ENCODE results near the gene CASZ1. TPM values are rescaled to one million over a fixed set of nuclear protein-coding genes. Genes with fewer than 3 reads are reported as not detected.

Gene CASZ1
- total RNA-seq, 4 donors from 2014 or later = 22.1 to 47.4 (median 28.0) TPM

DNA sequence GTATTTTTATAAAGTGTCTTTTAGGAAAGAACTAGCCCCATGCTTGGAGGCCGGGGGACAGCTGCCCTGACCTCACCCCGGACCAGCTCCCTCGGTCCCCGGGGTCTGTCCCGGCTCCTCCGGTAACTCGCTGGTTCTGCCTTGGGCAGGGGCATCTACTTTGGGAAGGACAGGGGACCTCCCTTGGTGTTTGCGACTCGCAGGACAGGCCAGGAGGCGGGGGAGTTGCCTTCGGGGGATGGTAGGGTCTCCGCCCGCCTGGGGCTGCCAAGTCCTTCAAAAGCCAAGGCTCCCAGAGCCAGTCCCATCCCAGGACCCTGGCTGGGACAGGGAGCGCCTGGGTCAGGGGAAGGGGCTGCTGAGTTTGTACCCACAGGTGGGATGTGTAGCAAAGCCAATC, 163.8 kb downstream of the CASZ1 start:
- Histone ChIP-seq H3K27me3 (no peaks in the 10 kb centered on the region), H3K9me3 (no peaks in the 10 kb centered on the region), H3K4me3 (no peak overlapping the region), H3K36me3 (peaks cover 0 to 24% of the 10 kb centered on the region in 2 donors), H3K4me1 (peaks cover 0 to 91% (median 17%) of the 10 kb centered on the region in 3 donors), H3K27ac (peak overlapping the region in 3 of 4 donors; percentile 69 to 83 (median 82))
- WGBS, 2 donors (ENCODE audit: low coverage in 1 of 2) = 52% methylated on average over 4 of the region's 14 CpGs; no CpG with 5 or more reads in 1 of the 2 donors
- TF ChIP-seq POLR2A (IDR thresholded peaks at IDR 0.05) = no peak
- TF ChIP-seq, protein P1, sequence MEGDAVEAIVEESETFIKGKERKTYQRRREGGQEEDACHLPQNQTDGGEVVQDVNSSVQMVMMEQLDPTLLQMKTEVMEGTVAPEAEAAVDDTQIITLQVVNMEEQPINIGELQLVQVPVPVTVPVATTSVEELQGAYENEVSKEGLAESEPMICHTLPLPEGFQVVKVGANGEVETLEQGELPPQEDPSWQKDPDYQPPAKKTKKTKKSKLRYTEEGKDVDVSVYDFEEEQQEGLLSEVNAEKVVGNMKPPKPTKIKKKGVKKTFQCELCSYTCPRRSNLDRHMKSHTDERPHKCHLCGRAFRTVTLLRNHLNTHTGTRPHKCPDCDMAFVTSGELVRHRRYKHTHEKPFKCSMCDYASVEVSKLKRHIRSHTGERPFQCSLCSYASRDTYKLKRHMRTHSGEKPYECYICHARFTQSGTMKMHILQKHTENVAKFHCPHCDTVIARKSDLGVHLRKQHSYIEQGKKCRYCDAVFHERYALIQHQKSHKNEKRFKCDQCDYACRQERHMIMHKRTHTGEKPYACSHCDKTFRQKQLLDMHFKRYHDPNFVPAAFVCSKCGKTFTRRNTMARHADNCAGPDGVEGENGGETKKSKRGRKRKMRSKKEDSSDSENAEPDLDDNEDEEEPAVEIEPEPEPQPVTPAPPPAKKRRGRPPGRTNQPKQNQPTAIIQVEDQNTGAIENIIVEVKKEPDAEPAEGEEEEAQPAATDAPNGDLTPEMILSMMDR (IDR thresholded peaks at IDR 0.05) = no peak
- TF ChIP-seq POLR2AphosphoS5 (IDR thresholded peaks at IDR 0.05) = no peak
- no peak for TF ChIP-seq EP300 (IDR thresholded peaks at IDR 0.05)
- no peak for ATAC-seq

DNA sequence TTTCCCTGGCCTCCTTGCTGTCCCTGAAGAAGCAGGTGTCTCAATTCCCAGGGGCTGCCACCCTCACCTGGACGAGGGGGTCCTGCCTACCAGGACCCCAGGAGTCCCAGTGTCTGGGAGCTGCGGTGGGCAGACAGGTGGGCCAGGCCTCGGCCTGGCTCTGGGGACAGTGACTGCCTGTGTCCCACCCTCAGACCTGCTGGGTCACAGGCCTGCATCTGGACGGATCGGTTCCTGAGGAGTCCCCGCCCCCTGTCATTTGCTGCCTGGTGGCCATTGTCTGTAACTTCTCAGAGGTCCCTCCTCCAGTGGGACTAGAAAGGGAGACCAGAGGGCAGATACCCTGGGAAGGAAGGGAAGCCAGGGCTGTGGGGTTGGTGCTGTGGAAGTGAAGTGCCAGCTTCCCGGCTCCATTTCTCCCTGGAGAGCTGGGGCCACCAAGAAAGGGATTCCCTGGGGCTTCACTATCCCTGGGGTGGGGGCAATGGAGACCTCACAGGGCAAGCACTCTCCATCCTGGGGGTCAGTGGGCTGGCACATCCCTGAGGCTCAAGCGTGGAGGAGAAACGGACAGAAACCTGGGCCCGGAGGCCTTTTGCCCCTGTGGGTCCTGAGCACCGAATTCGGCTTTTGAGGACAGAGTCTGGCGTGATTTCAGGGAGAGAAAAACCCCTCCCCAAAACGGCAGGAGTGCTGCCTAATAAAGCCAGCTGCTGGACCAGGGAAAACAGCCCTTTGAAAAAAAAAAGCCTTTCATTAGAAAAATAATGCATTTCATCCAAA, 164.4 kb downstream of the CASZ1 start:
- Histone ChIP-seq H3K4me3 (no peak overlapping the region), H3K27me3 (no peaks in the 10 kb centered on the region), H3K4me1 (peaks cover 0 to 84% (median 17%) of the 10 kb centered on the region in 3 donors), H3K36me3 (peaks cover 0 to 31% of the 10 kb centered on the region in 2 donors), H3K9me3 (no peaks in the 10 kb centered on the region), H3K27ac (peak overlapping the region in 3 of 4 donors; percentile 69 to 83 (median 82))
- TF ChIP-seq, protein P1 (IDR thresholded peaks at IDR 0.05) = no peak
- no peak for ATAC-seq
- 65 to 80% methylated on average over 2 to 3 of the region's 14 CpGs for WGBS, 2 donors (ENCODE audit: low coverage in 1 of 2)

DNA sequence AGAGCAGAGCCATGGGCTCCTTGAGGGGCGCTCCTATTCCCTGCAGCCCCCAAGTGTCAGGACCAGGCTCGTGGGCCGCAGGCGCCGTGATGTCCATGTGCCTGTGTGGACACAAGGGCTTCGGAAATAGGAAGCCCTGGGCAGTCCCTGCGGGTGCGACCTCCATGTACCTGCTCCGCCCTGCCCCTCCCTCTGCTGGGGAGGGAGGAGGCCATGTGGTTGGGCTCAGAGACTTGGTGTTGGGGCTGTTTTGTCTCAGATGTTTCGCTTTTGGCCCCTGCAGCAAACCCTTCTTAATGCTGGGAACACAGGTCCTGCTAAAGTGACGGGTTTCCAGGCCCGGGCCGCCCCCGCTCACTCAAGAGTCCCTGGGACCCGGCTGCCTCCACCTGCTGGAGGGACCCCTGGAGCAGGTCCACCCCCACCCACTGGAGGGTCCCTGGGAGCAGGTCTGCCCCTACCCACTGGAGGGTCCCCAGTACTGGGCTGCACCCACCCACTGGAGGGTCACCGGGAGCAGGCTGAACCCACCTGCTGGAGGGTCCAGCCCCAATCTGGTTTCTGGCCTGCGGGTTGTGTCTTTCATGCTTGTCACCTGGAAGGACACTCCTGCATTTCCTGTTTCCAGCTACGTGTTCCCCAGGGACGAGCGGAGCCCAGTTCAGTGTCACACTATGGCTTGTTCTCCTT, 165.2 kb downstream of the CASZ1 start:
- WGBS, 2 donors (ENCODE audit: low coverage in 1 of 2) = no CpG with 5 or more reads among the region's 20 CpGs

DNA sequence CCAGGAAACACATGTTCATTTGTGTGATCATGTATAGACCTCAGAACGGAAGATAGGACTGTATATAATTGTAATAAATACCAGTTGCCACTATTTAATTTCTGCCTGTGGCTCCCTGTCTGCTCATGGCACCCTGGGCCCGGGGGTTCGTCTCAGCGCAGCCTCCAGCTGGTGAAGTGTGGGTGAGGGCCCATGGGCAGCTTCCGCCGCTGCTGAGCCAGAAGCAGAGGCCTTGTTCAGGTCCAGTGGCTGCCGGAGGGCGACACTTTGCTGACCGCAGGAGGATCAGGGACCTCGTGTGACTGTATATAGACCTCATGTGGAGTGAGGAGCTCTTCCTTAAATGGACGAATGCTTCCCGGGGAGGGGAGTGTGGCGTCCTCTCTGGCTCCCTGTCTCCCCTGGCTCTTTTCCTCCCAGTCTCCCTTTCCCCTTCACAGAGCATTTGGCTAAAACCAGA, 165.8 kb downstream of the CASZ1 start:
- peaks cover 0 to 75% (median 14%) of the 10 kb centered on the region in 3 donors for H3K4me1 ChIP-seq
- no peak for ATAC-seq
- no peak overlapping the region for H3K4me3 ChIP-seq
- H3K36me3 ChIP-seq = peaks cover 0 to 39% of the 10 kb centered on the region in 2 donors
- no peaks in the 10 kb centered on the region for H3K9me3 ChIP-seq
- 48% methylated on average over 7 of the region's 13 CpGs; no CpG with 5 or more reads in 1 of the 2 donors for WGBS, 2 donors (ENCODE audit: low coverage in 1 of 2)
- TF ChIP-seq EP300 (IDR thresholded peaks at IDR 0.05) (no peak), POLR2A (IDR thresholded peaks at IDR 0.05) (no peak), POLR2AphosphoS5 (IDR thresholded peaks at IDR 0.05) (no peak)
- TF ChIP-seq, protein P1 (IDR thresholded peaks at IDR 0.05) = no peak
- H3K27me3 ChIP-seq = no peaks in the 10 kb centered on the region
- peak overlapping the region in 3 of 4 donors; percentile 46 to 83 (median 82) for H3K27ac ChIP-seq

More for the DNA sequence above, 165.2 kb downstream of the CASZ1 start:
- Histone ChIP-seq H3K4me3 (no peak overlapping the region), H3K27me3 (no peaks in the 10 kb centered on the region), H3K4me1 (peaks cover 0 to 81% (median 17%) of the 10 kb centered on the region in 3 donors), H3K36me3 (peaks cover 0 to 35% of the 10 kb centered on the region in 2 donors), H3K27ac (peak overlapping the region in 3 of 4 donors; percentile 46 to 83 (median 82)), H3K9me3 (no peaks in the 10 kb centered on the region)
- ATAC-seq = no peak
- no peak for TF ChIP-seq POLR2AphosphoS5 (IDR thresholded peaks at IDR 0.05)
- no peak for TF ChIP-seq EP300 (IDR thresholded peaks at IDR 0.05)
- TF ChIP-seq POLR2A (IDR thresholded peaks at IDR 0.05) = no peak
- TF ChIP-seq, protein P1 (IDR thresholded peaks at IDR 0.05) = no peak
